Fibroblast of pulmonary artery (primary cell): Measurements from ENCODE around the gene TMEM185A.
"Not testable (repeated sequence)": the region's sequence is repeated elsewhere in the genome, so short reads cannot be mapped to it uniquely, and the experiment has no call there.

Source experiments
- DNase-seq: peaks from one replicate; pipeline ENCODE4 v3.0.0-alpha.2; 2010; ENCODE audit warnings: low read depth
- H3K4me3 ChIP-seq: replicated peaks from 2 replicates; pipeline ENCODE4 v1.5.1; 2011; ENCODE audit warnings: low read depth, mild to moderate bottlenecking, control low read depth, low read length, moderate library complexity
- CTCF ChIP-seq: IDR thresholded peaks from 2 replicates; pipeline ENCODE4 v1.5.1; 2011; ENCODE audit warnings: mild to moderate bottlenecking, control low read depth, low read length, inconsistent platforms; ENCODE audit errors: missing control alignments

Gene TMEM185A

DNA sequence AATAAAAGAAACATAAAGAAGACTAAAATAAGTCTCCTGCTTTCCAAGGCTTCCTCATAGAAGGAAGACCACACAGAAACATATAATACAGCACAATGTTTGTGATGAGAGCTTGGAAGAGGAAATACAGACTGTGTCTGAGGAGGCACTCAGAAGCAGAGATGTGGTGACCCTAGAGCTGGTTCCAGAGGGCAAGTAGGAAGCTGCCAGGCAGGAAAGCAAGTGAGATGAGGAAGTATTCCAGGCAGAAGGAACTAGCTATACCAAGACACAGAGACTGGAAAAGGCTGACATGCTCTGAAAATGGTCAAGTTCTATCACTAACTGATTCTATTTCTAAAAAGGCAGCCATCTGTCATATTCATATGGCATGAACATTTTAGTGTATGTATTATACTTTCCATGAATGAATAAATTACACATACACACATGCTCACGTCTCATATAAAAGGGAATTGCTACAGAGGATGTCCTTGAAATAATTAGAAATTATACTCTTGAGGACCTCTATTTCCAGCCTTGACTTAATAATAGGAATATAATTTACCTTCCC lies 19.9 kb downstream of the TMEM185A start:
- DNase-seq, result no peak
- no peak for TF ChIP-seq CTCF
- H3K4me3 ChIP-seq, result no peak overlapping the region

GRCh38 chrX:149610511-149610910 lies 21.1 kb downstream of the TMEM185A start:
- no peak for TF ChIP-seq CTCF
- no peak for DNase-seq
- H3K4me3 ChIP-seq, result no peak overlapping the region

GRCh38 chrX:149607699-149608098 lies 23.9 kb downstream of the TMEM185A start:
- no peak for DNase-seq
- H3K4me3 ChIP-seq, result no peak overlapping the region
- TF ChIP-seq CTCF, result no peak

DNA sequence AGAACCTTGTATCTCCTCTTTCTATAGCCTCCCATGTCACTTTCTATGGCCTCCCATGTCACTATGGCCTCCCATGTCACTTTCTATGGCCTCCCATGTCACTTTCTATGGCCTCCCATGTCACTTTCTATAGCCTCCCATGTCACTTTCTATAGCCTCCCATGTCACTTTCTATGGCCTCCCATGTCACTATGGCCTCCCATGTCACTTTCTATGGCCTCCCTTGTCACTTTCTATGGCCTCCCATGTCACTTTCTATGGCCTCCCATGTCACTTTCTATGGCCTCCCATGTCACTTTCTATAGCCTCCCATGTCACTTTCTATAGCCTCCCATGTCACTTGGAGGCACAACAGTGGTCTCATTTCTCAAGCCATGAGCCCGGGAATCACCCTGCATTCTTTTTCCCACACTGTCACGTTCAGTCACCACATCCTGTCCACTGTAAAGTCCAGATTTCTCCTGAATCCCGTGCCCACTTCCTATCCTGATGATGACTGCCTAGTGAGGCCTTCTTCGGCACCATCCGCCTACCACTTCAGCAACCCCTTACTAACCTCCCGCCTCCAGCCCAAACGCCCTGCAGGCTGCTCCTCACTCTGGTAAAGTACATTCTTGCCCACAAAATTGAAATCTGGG lies 26.2 kb downstream of the TMEM185A start:
- peak; percentile 8 for DNase-seq
- not testable (repeated sequence) for H3K4me3 ChIP-seq

DNA sequence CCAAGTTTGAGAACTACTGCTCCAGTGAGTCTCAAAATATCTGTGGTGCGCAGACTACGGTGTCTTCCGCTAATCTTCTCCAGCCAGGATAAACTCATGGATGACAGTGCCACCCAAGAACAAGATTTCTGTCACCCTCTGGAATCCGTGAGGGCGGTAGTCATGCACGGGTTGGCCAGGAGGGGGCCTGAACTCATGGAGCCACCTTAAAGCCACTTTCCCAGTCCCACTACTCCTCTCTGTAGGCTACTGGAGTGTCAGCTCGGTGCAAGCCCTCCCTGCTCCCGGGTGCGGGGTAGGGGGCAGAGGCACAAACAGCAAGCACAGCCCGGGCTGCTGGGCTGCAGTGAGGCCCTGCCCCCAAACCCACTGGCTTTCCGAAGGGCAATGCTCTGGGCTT lies 33.0 kb downstream of the TMEM185A start:
- not testable (repeated sequence) for DNase-seq, H3K4me3 ChIP-seq

DNA sequence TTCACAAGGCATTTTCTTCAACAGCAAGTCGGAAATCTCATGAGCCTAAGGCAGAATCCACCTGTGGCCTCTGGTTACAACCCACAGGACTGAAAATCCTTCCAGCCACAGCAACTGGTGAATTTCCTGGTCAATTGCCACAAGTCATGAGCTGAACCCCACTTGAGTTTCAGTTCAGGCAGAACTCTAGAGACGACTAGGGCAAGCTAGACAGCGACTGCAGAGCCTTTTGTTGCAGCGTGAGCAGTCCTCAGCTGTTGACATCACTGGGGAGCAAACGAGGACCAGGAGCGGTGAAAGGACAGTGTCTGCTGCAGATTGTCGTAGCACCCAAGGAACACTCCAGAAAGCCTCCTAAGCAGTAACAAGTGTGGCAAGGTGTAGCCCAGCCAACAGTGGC lies 35.6 kb downstream of the TMEM185A start:
- not testable (repeated sequence) for H3K4me3 ChIP-seq, DNase-seq

DNA sequence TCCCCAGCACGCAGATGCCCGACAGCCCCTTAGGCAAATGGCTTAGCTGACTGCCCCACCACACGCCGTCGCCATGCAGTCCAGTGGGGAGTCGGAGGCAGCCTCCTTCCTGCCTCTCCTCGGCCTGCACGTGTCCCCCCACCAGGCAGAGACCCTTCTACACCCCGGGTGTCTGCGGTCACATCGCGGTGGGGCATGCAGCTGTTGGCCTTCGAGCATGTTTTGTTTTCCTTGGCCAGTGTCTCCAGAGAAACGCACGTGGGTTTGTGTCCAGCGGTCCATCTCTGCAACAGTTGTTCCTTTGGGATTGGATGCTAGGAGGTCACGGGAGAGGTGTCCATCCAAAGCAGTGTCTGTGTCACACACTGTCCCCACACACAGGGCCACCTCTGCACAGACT lies 36.4 kb downstream of the TMEM185A start, which contains the start of gene HSFX2:
Gene HSFX2 (minus strand): TSS at position 101 of the 400 bp plus-strand sequence. CDS start 614 bp downstream, outside the sequence.
- H3K4me3 ChIP-seq, DNase-seq: not testable (repeated sequence)

DNA sequence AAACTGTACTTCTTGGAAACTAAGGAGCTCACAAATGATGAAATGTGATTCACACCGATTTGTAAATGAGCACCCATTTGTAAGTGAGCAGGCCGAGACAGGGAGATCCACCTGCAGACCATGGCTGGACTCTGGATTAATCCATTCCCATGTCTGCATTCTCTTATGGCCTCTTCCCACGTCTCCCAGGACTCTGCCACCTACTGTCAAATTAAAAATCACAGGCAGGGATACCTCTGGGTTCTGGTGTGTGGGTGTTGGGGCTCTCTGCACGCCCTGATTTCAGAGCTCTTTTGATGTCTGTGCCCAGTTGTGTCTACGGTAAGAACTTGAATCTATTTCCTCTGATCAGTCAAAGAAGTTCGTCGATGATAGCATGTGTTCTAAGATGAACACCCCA lies 40.6 kb downstream of the TMEM185A start:
- H3K4me3 ChIP-seq, DNase-seq: not testable (repeated sequence)

DNA sequence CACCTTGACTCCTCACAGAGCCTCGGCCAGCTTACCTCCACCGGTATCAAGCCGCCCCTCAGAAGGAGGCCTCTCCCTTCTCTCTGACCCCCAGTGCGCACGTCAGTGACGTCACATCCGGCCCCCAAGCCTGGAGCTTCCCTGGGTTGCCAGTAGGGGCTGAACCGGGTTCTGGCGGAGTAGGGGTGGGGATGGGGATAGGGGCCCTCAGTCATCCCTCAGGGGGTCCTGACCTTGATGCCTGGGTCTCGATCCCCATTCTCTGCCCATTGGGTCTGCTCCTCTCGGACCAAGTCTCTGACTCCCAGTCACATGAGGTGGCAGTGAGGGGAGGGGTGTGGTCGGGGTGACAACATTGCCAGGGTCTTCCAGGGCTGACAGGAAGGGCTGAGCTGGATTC lies 44.2 kb downstream of the TMEM185A start, which contains the start of gene MAGEA9B:
Gene MAGEA9B (minus strand): TSS at position 101 of the 400 bp plus-strand sequence. CDS start 4,280 bp downstream, outside the sequence.
- not testable (repeated sequence) for H3K4me3 ChIP-seq, DNase-seq

GRCh38 chrX:149585631-149586030 lies 46.0 kb downstream of the TMEM185A start:
- not testable (repeated sequence) for H3K4me3 ChIP-seq, DNase-seq

DNA sequence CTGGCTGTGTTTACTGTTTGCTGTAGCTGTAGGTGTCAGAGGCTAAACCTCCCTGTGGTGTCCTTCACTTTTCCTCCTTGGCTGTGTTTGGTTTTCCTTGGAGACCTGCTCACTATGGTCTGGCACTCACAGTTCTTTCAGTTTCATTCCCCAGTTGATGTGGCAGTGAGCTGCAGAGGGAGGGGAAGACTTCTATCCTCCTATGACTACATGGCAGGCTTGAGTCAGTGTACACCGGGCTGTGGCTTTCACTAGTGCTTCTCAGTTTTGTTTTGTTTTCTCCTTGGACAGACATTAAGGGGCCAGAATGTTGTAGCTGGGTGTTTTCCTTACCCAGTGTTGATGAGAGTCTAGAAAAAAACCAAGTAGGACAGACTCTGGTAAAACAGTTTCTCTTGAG lies 58.1 kb downstream of the TMEM185A start:
- not testable (repeated sequence) for H3K4me3 ChIP-seq, DNase-seq
